Stimulated activated CD8-positive, alpha-beta memory T cell treated with anti-CD3 and anti-CD28 coated beads, Interleukin-12 subunit alpha, Interleukin-12 subunit beta, amount 100 ng/mL, for 24 hours (primary cell): ENCODE results near the gene BAIAP2.

ENCODE experiments used
- DNase-seq: peaks from one replicate; pipeline ENCODE4 v3.0.0-alpha.2; 2020; ENCODE audit errors: extremely low read depth

The BAIAP2 gene

GRCh38 chr17:81090361-81091136 lies 55.6 kb downstream of the BAIAP2 start:
- DNase-seq = no peak

GRCh38 chr17:81091154-81091553 lies 56.2 kb downstream of the BAIAP2 start:
- DNase-seq = no peak

- DNase-seq = no peak
These were observed 57.0 kb downstream of the BAIAP2 start for GRCh38 chr17:81091774-81092517.

- no peak for DNase-seq
These were observed 57.7 kb downstream of the BAIAP2 start for GRCh38 chr17:81092518-81093095.

- DNase-seq = no peak
These were observed 58.9 kb downstream of the BAIAP2 start for GRCh38 chr17:81093619-81094508.

GRCh38 chr17:81094509-81095382 lies 59.8 kb downstream of the BAIAP2 start:
- DNase-seq = peak; percentile 79

- no peak for DNase-seq
These were observed 60.4 kb downstream of the BAIAP2 start for GRCh38 chr17:81095383-81095762.

GRCh38 chr17:81096741-81097133 lies 61.8 kb downstream of the BAIAP2 start:
- DNase-seq = no peak

- DNase-seq = peak; percentile 25
These were observed 62.4 kb downstream of the BAIAP2 start for GRCh38 chr17:81097134-81097942.

- DNase-seq = no peak
These were observed 63.0 kb downstream of the BAIAP2 start for GRCh38 chr17:81097943-81098308.

GRCh38 chr17:81099888-81100287 lies 64.9 kb downstream of the BAIAP2 start:
- no peak for DNase-seq

- DNase-seq = no peak
These were observed 65.7 kb downstream of the BAIAP2 start for GRCh38 chr17:81100668-81101067.

- DNase-seq = peak; percentile 66
These were observed 66.8 kb downstream of the BAIAP2 start for GRCh38 chr17:81101614-81102306.

GRCh38 chr17:81102352-81102751 lies 67.4 kb downstream of the BAIAP2 start:
- DNase-seq = no peak

GRCh38 chr17:81102869-81103268 lies 67.9 kb downstream of the BAIAP2 start:
- no peak for DNase-seq

- no peak for DNase-seq
These were observed 68.4 kb downstream of the BAIAP2 start for GRCh38 chr17:81103379-81103778.

- DNase-seq = no peak
These were observed 71.8 kb downstream of the BAIAP2 start for GRCh38 chr17:81106716-81107115.

GRCh38 chr17:81108220-81108619 lies 73.3 kb downstream of the BAIAP2 start:
- no peak for DNase-seq

GRCh38 chr17:81109957-81110356 lies 75.0 kb downstream of the BAIAP2 start:
- DNase-seq = no peak
